Osteoblast (primary cell): Measurements from ENCODE around the gene B4GALT1. TPM values are rescaled to one million over a fixed set of nuclear protein-coding genes. Genes with fewer than 3 reads are reported as not detected.

ENCODE experiments used
- DNase-seq: peaks from one replicate; pipeline ENCODE4 v3.0.0; 2011; ENCODE audit warnings: low spot score, mixed read lengths; ENCODE audit not compliant: insufficient read length; ENCODE audit errors: missing footprints
- H2AFZ ChIP-seq: 2 replicates; pipeline ENCODE4 v1.6.0; 2011; ENCODE audit warnings: mild to moderate bottlenecking, low read length
- H3K27ac ChIP-seq: 2 replicates; pipeline ENCODE4 v1.5.1; 2011; ENCODE audit warnings: mild to moderate bottlenecking, low read depth, low read length, moderate library complexity
- H3K27me3 ChIP-seq: 2 replicates; pipeline ENCODE4 v1.6.0; 2012; ENCODE audit warnings: mild to moderate bottlenecking, control low read depth, inconsistent platforms, low read length, moderate library complexity; ENCODE audit not compliant: insufficient read depth
- H3K36me3 ChIP-seq: 2 replicates; pipeline ENCODE4 v1.5.1; 2011; ENCODE audit warnings: mild to moderate bottlenecking, low read length, control low read depth, moderate library complexity; ENCODE audit not compliant: insufficient read depth
- H3K4me1 ChIP-seq: 2 replicates; pipeline ENCODE4 v1.5.1; 2011; ENCODE audit warnings: mild to moderate bottlenecking, low read length, control low read depth, moderate library complexity; ENCODE audit not compliant: insufficient read depth
- H3K4me2 ChIP-seq: 2 replicates; pipeline ENCODE4 v1.6.0; 2011; ENCODE audit warnings: mild to moderate bottlenecking, low read length; ENCODE audit not compliant: insufficient read depth
- H3K4me3 ChIP-seq: fragments of 200-600 bp; sonication (generic); 3 replicates; pipeline ENCODE4 v1.5.1; 2012; ENCODE audit warnings: mild to moderate bottlenecking, low read length, inconsistent platforms; ENCODE audit not compliant: insufficient read depth
- H3K79me2 ChIP-seq: 2 replicates; pipeline ENCODE4 v1.6.0; 2012; ENCODE audit warnings: mild to moderate bottlenecking, low read length, control low read depth, inconsistent platforms; ENCODE audit not compliant: insufficient read depth
- H3K9me3 ChIP-seq: 2 replicates; pipeline ENCODE4 v1.5.1; 2011; ENCODE audit warnings: low read depth, low read length, control low read depth
- H4K20me1 ChIP-seq: 2 replicates; pipeline ENCODE4 v1.6.0; 2012; ENCODE audit warnings: mild to moderate bottlenecking, low read length, control low read depth; ENCODE audit not compliant: insufficient read depth
- CTCF ChIP-seq: IDR thresholded peaks from 2 replicates; pipeline ENCODE4 v1.5.1; 2011; ENCODE audit warnings: mild to moderate bottlenecking, low read depth, low read length, moderate library complexity; ENCODE audit errors: extremely low read depth
- total RNA-seq: library from RNA; depleted of rRNA; stranded (reverse); fragments of >200 nt; gene quantifications from 2 replicates; pipeline ENCODE4 v1.2.3, GENCODE V29; 2012

Gene B4GALT1
- total RNA-seq, 1 donor: 63.7 TPM

GRCh38 chr9:33105959-33106358 lies 61.2 kb downstream of the B4GALT1 start:
- Histone ChIP-seq H3K27ac (peak overlapping the region; percentile 91), H3K9me3 (no peaks in the 10 kb centered on the region), H4K20me1 (no peaks in the 10 kb centered on the region), H3K79me2 (peaks cover 3% of the 10 kb centered on the region), H2AFZ (no peak overlapping the region), H3K27me3 (no peaks in the 10 kb centered on the region), H3K4me1 (peaks cover 61% of the 10 kb centered on the region), H3K4me2 (peak overlapping the region; percentile 56), H3K36me3 (peaks cover 12% of the 10 kb centered on the region), H3K4me3 (peak overlapping the region; percentile 3)
- peak; percentile 42 for DNase-seq
- TF ChIP-seq CTCF: no peak

- no peak for DNase-seq
Observed at GRCh38 chr9:33105504-33105903, 61.6 kb downstream of the B4GALT1 start.

GRCh38 chr9:33104401-33104800 lies 62.7 kb downstream of the B4GALT1 start:
- Histone ChIP-seq H3K79me2 (no peaks in the 10 kb centered on the region), H3K27ac (peak overlapping the region; percentile 70), H3K4me2 (no peak overlapping the region), H4K20me1 (no peaks in the 10 kb centered on the region), H3K4me3 (no peak overlapping the region), H2AFZ (no peak overlapping the region), H3K9me3 (no peaks in the 10 kb centered on the region), H3K27me3 (no peaks in the 10 kb centered on the region), H3K4me1 (peaks cover 65% of the 10 kb centered on the region), H3K36me3 (peaks cover 8% of the 10 kb centered on the region)
- DNase-seq: peak; percentile 55
- no peak for TF ChIP-seq CTCF

More at GRCh38 chr9:33105504-33105903, 61.6 kb downstream of the B4GALT1 start:
- Histone ChIP-seq H3K4me2 (no peak overlapping the region), H4K20me1 (no peaks in the 10 kb centered on the region), H3K79me2 (no peaks in the 10 kb centered on the region), H2AFZ (no peak overlapping the region), H3K9me3 (no peaks in the 10 kb centered on the region), H3K36me3 (peaks cover 8% of the 10 kb centered on the region), H3K4me3 (no peak overlapping the region), H3K27me3 (no peaks in the 10 kb centered on the region), H3K27ac (peak overlapping the region; percentile 40), H3K4me1 (peaks cover 65% of the 10 kb centered on the region)
- no peak for TF ChIP-seq CTCF

- Histone ChIP-seq H3K36me3 (peaks cover 4% of the 10 kb centered on the region), H2AFZ (no peak overlapping the region), H3K9me3 (no peaks in the 10 kb centered on the region), H3K27me3 (no peaks in the 10 kb centered on the region), H3K4me1 (peaks cover 65% of the 10 kb centered on the region), H3K4me3 (no peak overlapping the region), H3K79me2 (no peaks in the 10 kb centered on the region), H3K4me2 (no peak overlapping the region), H4K20me1 (no peaks in the 10 kb centered on the region), H3K27ac (peak overlapping the region; percentile 70)
- no peak for TF ChIP-seq CTCF
- peak; percentile 77 for DNase-seq
Observed at GRCh38 chr9:33103501-33104281, 63.4 kb downstream of the B4GALT1 start.
